GM12892 (cell line): Measurements from ENCODE around the gene MYH10.

Experiments
- POLR2A ChIP-seq: IDR thresholded peaks from 2 replicates; pipeline ENCODE4 v1.6.1; 2011; ENCODE audit warnings: low read depth, low read length, control low read depth
- TAF1 ChIP-seq: IDR thresholded peaks from 2 replicates; pipeline ENCODE4 v1.6.1; 2011; ENCODE audit warnings: low read depth, mild to moderate bottlenecking, control low read depth, low read length, borderline replicate concordance

GRCh38 chr17:8622191-8622590 lies 8.3 kb downstream of the MYH10 start:
- TF ChIP-seq POLR2A (no peak), TAF1 (no peak)
